H1 (cell line): ENCODE results near the gene SF3B2. TPM values are rescaled to one million over a fixed set of nuclear protein-coding genes. Genes with fewer than 3 reads are reported as not detected.

Experiments
- ASH2L ChIP-seq: fragments of 200-600, 300-600 bp; sonication (generic); IDR thresholded peaks from one replicate; pipeline ENCODE4 v1.7.1; 2017; ENCODE audit warnings: low read length
- CTBP2 ChIP-seq: IDR thresholded peaks from 2 replicates; pipeline ENCODE4 v1.7.0; 2011; ENCODE audit warnings: borderline replicate concordance, mild to moderate bottlenecking, moderate library complexity, mixed read lengths, low read length; ENCODE audit not compliant: insufficient read depth, insufficient read length
- HDAC6 ChIP-seq: IDR thresholded peaks from one replicate; pipeline ENCODE4 v1.7.1; 2012; ENCODE audit warnings: low read depth, mild to moderate bottlenecking, inconsistent platforms, low read length, moderate library complexity
- POU5F1 ChIP-seq: IDR thresholded peaks from 2 replicates; pipeline ENCODE4 v1.6.1; 2011; ENCODE audit warnings: low read depth, mild to moderate bottlenecking, low read length, moderate library complexity
- RXRA ChIP-seq: IDR thresholded peaks from 2 replicates; pipeline ENCODE4 v1.6.1; 2011; ENCODE audit warnings: low read depth, mild to moderate bottlenecking, low read length, moderate library complexity; ENCODE audit not compliant: insufficient read depth
- polyA plus RNA-seq, 7 experiments: library from polyadenylated mRNA; depleted of rRNA in 3 of 7; stranded (reverse) in 5 of 7; unstranded in 2 of 7; fragments of >200 nt in 5 of 7; fragments of 200-250 nt in 2 of 7; gene quantifications; 1 replicate in 5 of 7; 2 replicates in 1 of 7; 4 replicates in 1 of 7; pipeline versions ENCODE4 v1.2.1 to v1.2.3, GENCODE V29; 2011 to 2013; ENCODE audit warnings: missing spikeins in 2 of 7, mixed read lengths in 2 of 7
- total RNA-seq: library from RNA; stranded (reverse); fragmentation: NEBNext Ultra II Directional; extraction: Animal tissue kit (Norgen Biotek cat#: 25700); gene quantifications from 2 replicates; pipeline ENCODE4 v1.2.1, GENCODE V29; 2021

SF3B2 gene
- total and polyA plus RNA-seq, 2 of the 8 experiments (the other 6 are each of a cell fraction or from before 2014, with no cell fraction given), result 182 to 237 TPM

DNA sequence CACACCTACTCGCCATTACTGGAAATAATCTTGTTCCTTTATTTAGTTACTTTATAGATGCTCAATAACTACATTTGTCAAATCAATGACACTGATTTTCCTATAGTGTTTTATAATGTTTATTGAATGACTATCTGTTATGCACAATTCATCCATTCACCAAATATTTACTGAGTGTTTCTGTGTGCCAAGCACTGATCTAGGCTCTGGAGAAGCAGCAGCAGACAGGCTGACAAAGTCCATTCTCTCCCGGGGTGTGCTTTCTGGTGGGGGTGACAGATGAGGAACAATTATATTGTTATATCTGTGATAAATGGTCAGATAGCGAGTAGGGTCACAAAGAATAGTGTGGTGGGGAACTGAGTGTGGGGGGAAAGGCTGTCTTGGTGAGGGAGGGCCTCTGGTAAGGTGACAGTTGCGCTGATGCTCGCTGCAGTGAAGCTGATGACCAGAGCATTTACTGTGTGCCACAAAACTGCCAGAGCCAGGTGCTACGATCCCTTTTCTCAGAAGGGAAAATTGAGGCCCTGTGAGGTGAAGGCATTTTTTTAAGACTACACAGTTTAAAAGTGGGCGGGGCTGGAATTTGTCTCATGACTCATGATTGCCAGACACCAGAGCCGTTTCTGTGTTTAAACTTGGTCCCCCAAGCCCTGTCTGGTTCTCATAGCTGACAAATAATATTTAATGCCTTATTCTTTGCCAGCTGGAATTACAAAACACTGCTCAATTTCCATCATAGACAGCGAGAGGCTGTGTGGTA lies 28.1 kb downstream of the SF3B2 start (continued):
- TF ChIP-seq RXRA (no peak), CTBP2 (no peak), HDAC6 (no peak), ASH2L (no peak), POU5F1 (no peak)
